Ammon's horn (tissue), 1 donor: Measurements from ENCODE around the gene CFI.
"Not testable (repeated sequence)": the region's sequence is repeated elsewhere in the genome, so short reads cannot be mapped to it uniquely, and the experiment has no call there.

ENCODE experiments used
- DNase-seq: peaks from one replicate; pipeline ENCODE4 v3.0.0-alpha.2; 2016; ENCODE audit warnings: low spot score

The CFI gene

DNA sequence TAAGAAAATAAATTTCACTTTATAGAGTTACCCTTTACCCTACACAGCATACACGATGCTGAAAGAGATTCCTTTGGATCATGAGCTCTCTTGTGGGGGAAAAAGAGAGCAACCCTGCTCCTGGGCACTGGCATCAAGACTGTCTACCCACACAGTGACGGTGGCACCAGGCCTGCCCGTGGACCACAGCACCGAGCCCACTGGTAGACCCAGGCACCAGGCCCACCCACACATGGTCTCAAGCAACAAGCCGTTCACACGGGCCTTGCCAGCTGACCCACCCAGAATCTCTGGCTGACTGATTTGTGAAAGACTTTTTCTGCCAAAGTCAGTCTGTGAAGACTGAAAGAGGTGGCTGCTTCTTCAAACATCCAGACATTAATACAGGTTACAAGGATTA is 6.7 kb downstream of the CFI start:
- no peak for DNase-seq

DNA sequence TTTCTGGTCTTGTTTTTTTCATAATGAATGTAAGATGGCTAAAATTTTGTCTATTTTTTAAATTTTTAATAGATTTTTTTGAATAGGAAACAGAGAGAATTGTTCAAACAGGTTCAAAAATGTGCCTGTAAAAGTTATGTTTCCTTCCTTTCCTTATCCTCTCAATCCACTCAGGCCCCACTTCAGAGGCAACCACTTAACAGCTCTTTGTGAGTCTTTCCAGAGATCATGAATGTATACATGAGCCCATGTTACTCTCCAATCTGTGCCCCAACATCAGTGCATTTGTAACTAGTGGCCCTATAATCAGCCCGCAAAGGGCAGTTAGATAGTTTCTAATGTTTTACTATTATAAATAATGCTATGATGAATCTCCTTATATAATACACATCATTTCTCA is 14.0 kb downstream of the CFI start:
- DNase-seq: no peak

DNA sequence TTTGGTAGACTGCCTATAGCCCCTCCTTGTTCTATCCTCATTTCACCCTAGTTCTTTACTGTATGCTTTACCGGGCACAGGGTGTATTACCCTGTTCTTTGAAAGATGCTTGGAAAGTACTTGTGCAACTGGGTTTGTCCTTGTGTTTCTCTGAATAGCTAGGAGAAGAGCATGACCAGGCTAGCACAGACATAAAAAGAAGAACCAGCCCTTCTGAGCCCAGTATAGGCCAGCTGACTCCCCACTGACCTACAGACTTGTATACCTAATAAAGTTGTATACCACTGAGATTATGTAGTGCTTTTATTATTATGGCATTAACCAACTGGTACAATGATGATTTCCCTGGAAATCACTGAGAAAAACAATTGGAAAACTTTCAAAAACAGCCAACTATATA is 15.0 kb downstream of the CFI start:
- DNase-seq: no peak

DNA sequence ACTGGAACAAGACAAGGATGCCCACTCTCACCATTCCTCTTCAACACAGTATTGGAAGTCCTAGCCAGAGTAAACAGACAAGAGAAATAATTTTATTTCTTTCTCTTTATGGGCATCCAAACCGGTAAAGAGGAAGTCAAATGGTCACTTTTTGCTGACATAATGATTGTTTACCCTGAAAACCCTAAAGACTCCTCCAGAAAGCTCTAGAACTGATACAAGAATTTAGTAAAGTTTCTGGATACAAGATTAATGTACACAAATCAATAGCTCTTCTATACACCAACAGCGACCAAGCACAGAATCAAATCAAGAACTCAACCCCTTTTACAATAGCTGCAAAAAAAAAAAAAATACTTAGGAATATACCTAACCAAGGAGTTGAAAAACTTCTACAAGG is 19.7 kb downstream of the CFI start:
- DNase-seq: not testable (repeated sequence)

DNA sequence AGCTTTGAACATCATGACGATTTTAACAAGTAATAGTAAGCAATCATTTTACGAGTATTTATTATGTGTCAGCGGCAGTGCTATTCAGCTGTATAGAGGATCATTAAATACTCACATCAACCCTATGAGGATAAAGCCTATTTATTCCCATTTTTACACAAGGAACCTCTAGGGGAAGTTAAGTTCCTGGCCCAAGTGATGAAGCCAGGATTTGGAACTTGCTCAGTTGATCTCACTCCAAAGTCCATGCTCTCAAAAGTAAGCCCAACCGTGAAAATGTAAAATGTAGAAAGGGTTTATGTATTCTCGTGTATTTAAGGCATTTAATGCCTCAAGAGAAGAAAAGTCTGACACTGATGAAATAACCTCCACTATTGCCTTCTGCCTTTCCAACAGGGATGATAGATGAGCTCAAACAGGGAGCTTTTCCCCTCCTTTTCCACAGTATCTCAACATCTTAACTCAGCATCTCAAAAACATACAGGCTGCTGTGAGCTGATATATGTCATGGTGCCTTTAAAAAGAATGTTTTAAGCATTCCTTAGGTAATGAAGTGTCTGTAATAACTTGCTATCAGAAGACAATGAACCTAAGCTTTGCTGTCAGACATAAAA is 36.9 kb downstream of the CFI start:
- DNase-seq: no peak

DNA sequence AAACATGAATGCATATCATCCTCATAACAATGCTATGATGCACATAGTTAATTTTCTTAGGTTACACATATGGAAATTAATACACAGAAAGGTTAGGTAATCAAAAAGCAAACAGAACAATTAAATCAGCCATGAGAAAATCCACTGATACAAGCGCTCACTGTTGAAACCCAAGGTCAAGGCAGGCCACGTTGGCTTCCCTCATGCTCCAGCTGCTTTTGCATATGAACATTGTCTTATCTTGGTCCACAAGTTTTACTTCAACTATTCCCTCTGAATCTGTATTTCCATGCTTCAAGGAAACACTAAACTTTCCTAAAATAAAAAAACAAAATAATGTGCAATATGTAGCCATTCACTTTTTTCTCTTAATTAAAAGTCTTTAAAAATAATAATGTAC is 37.4 kb downstream of the CFI start:
- no peak for DNase-seq

DNA sequence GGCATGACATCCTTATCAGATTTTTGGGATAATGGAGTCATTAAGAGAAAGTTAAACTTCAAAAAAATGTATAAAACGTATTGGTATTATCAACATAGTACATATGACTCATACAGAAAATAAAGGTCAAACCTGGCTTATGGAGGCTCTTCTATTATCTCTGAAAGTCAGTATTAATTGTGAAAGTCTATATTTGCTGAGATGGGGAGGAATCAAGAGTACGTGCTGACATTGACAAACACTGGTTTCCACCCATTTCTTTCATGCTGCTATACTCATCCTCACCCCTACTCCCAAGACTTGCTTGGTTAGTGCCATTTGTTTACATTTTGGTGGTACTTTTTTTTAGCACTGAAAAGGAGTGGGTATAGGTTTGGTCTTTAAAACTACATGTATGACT is 41.1 kb downstream of the CFI start:
- no peak for DNase-seq

DNA sequence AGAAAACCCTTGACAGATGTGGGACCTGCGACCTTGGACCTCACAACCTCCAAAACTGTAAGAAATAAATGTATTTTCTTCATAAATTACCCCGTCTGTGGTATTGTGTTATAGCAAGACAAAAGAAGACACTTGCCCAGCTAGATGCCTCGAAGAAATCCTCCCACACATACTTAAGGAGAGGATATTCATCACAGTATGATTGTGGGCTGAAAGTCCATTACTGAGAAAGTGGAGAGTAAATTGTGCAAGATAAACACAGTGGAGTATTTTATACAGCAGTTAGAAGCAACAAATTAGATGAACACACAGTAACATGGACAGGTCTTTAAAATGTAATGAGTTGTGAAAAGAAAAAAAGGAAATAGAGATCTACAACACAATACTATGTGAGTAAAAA is 46.1 kb downstream of the CFI start:
- no peak for DNase-seq

DNA sequence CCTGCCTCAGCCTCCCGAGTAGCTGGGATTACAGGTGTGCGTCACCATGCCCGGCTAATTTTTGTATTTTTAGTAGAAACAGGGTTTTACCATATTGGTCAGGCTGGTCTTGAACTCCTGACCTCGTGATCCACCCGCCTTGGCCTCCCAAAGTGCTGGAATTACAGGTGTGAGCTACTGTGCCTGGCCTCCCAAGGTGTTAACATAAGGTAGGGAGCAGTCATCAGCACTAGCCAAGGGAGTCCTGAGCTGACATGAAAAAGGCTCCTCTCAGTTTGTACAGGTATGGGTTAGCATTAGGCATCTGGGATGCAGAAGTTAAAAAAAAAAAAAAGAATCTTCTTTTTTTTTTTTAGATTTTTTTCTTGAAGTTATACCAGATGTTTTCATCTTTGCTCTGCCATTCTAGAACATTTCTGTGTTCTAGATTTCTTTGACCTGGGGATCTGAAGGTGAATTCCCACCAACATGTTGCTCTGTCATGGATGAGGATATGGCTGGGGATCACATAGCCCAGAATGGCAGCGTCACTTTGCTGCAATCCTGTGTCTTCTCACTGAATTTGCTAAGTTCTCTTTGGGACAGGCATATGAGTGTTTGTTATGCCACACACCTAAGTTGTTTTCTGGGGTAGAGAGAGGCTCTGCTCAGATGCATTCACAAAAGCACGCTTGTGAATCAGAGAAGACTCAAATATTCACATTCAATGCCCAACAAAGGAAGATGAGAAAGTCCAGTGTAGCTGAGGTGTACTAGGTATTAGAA is 47.5 kb downstream of the CFI start:
- DNase-seq: no peak

DNA sequence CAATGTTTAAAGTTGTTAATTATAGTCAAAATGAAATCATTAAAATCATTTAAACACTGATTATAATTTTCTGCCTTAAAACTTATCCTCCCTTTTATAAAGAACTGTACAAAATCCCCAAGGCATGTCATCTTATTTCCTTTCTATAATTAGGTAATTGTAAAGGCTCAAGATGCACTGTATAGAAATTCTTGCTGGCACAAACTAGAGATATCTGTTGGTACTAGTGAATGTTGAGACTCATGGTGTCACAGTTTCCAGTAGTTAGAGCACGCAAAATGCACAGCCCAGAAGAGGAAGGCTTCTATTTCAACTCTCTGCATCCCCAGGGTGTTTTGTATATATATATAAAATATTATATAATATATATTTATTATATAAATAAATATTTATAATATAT is 49.3 kb downstream of the CFI start:
- DNase-seq: no peak

DNA sequence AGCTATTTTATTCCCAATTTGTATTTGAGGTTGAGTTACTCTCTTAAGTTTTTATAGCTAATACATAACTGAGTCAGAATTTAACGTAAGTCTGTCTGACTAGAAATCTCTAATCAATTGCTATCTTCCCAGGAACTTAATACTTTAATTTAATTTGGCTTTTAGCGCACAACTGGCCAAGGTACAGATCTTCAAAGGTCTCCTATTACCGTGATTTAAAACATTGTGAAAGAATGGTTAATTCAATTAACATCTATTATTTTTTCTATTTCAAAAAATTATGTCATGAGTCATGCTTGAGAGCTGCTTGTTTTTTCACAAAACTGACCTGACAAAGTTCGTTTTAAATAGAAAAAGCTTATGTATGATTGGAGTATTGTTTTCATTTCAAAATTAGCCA is 49.9 kb downstream of the CFI start:
- no peak for DNase-seq

DNA sequence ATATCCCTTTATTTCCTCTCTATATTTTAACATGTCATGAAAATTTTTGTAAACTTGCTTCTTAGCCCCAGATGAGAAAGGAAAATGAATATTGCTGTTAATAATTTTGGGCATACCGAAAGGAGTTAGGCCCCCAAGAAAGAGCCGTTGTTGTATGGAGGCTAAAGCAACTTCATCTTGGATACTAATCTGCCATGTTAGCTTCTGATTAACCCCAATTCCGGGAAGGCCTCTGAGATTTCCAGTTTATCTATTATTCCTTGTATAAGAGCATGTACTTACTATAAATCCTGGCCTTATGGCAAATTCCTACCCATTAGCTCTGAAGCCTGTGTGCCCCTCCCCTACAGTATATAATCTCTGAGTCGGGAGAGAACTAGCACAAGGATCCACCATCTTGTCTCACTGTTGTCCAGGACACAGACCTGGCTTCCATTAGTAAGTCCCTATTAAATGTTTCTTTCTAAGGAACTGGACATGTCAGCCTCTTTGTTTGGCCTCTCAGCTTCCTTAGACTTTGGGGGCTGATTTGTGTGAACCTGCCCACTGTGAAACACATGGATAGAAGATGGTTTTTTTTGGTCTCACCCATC is 51.1 kb downstream of the CFI start:
- DNase-seq: no peak

DNA sequence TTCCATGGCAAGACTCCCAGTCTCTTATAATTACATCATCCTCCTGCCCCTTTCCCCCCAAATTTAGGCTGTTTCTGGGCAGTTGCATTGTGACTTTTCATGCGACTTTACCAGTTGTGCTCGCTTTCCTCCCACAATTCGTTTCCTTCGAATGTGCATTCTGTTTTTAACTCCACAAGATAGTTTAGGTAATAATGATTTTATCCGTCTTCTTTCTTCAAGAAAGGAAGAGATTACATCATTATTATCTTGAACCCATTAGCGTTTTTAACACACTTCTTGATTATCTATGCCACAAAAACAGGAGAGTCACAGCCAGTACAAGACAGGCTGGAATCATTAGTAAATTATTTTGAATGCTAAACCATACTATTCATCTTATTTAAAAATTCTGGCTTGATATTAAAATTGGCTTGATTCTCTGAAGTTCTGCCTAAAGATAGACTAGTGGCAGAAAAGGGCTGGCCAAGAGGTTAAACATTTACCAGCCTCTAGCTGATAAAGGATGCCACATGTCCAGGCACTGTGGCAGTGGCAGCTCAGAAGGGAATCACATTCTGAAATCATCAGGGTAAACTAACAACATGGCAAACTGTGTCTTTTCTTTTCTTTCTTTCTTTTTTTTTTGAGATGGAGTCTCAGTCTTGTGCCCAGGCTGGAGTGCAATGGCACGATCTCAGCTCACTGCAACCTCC is 52.3 kb downstream of the CFI start:
- DNase-seq: no peak

DNA sequence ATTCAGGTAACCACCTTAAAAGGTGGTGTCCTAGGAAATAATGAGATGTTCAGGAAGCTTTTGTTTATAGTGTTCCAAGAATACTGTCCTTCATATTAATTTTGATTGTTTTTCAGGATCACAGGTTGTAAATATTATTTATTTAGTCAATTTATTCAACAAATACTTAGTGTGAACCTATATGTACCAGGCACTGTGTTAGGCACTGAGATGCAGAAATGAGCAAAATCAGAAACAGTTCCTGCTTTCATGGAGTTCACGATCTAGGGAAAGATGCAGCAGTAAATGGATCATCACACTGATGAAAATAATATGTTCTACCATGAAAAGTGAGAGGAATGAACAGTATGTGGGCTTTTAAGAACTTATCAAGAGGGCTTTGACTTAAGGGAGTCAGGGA is 53.7 kb downstream of the CFI start:
- no peak for DNase-seq

DNA sequence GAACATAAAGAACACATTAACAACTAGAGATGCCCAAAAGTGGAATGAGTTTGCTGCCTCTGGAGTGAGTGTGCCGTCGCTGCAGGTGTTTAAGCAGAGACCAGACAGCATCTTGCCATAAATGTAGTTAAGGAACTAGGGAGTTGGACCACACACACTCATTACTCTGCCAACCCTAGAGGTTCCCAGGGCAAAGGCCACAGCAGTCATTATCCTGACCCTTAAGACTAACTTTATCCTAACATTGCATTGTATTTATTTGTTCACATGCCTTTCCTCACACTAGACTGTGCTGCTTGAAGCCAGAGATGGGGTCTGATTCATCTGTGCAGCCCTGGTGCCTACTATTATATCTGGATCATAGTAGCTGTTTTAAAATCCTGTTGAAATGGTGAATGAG is 55.1 kb downstream of the CFI start:
- no peak for DNase-seq

DNA sequence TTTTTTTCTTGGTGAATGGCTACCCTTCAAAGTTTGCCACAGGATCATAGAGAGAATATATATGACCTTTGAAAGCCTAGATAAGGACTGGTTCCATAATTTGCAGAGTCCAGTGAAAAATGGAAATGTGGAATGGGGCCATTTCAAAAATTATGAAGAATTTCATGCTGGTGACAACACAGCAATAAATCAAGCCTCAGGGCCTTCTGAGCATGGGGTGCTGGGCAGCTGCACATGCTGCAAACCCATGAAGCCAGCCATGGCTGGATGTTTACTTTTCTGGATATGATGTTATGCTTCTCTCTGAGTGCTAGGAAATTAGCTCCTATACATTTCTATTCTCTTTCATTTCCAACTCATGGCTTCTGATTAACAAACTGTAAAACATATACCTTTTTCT is 56.0 kb downstream of the CFI start:
- no peak for DNase-seq

DNA sequence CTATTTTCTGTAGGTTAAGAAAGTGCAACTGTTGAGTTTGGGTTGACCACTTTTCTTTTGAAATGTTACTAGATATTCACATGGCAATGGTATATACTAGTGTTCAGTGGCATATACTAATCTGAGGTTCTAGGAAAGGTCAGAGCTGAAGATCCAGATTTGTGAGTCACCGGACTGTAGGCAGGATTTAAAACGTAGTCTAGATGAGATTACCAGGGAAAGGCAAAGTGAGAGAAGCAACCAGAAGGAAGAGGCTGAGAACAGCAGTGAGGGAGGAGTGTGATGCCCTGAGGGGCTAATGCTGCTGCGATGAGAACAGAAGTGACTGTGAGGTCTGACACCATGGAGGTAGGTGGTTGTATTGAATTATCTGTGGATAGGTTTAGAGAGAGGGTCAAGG is 62.3 kb downstream of the CFI start:
- DNase-seq: no peak

DNA sequence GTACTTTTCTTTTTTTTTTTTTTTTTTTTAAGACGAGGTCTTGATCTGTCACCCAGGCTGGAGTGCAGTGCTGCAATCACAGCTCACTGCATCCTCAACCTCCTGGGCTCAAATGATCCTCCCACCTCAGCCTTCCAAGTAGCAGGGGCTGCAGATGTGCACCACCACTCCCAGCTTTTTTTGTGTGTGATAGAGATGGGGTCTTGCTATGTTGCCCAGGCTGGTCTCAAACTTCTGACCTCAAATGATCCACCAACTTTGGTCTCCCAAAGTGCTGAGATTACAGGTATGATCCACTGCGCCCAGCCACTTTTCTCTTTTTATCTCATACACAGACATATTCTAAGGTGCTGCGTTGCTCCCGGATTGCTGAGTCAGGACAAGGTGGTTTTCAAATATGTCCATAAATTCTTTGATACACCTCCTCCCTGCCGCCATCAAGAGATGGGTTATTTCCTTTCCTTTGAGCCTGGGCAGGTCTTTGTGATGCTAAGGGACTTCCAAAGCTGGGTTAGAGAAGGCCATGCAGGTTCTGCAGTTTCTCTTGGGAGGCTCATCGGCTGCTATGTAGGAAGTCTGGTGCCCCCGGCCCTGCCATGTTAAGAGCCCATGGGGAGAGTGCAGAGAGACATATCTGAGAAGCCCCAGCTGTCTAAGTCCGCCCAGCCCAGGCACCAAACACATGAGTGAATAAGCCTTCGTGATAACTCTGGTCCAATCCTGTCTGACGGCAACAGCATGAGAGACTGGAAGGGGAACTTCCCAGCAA is 63.5 kb downstream of the CFI start:
- DNase-seq: no peak

DNA sequence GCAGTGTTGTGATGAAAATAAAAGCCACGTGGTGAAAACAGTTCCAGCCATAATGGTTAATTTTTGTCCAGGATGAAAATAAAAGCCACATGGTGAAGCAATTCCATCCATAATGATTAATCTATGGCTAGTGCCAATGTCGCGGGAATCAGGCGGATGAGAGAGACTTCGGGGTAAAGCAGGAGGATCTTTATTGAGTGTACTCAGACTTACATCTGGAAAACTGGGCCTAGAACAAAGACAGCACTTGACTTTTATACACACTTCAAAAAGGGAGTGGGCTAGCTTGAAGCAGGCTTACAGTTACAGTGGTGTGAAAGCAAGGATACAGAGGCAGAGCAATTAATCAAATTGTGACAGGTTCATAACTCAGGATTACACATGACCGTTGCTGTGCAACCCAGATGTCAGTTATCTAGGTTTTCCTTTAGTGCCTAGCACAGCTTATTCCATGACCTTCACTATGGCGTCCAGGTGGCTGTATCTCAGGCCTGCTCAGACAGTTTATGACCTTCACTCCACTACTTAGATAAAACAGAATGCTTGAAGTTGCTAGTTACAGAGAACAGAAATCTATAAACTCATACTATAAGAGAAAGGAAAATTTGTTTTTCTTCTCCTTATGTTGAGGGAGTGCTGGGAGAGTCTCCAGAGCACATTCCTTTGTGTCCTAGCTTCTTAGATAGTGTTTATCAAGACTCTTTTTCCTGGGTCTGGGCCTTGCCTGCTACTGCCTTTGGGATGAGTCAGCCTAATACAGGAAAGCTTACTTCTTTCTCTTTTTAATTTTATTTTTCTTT is 66.0 kb downstream of the CFI start:
- DNase-seq: no peak

DNA sequence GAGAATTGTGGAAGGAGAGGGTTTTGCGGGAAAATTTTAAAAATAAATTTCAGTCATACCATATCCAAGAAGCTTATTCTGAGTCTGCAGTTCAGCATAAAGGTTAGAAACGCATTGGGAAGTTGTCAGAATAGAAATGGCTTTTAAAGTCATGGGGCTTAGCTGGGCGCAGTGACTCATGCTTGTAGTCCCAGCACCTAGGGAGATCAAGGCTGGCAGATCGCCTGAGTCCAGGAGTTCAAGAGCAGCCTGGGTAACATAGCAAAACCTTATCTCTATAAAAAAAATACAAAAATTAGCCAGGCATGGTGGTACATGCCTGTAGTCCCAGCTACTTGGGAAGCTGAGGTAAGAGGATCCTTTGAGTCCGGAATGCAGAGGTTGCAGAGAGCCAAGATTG is 68.1 kb downstream of the CFI start:
- no peak for DNase-seq
